ENCODE data around the gene ZNF750. TPM values are rescaled to one million over a fixed set of nuclear protein-coding genes. Genes with fewer than 3 reads are reported as not detected.

ZNF750 gene
- total and polyA plus RNA-seq, 12 donors = 0.07 to 0.20 (median 0.11) TPM; not detected in 8

DNA sequence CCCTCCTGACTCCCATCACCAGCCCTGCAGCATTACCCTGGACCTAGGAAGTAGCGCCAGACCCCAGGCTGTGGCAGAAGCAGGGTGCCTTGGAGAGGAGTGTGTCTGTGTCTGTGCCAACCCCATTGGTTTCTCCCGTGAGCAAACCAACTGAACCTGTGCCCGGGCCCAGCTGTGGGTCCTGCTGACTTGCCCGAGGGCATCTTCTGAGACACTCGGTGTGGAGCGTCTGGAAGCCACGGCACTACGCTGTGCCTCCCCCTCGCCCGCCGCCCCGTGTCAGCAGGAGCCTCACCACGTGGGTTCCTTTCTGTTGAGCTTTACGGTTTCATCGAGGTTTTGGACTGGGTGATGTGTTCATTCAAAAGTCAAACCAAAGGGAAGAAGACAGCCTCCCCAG is 27.8 kb downstream of the ZNF750 start:
- TF ChIP-seq POLR2A (IDR thresholded peaks at IDR 0.05) = no peak
- TF ChIP-seq CTCF (IDR thresholded peaks at IDR 0.05) = no peak
- H3K9me3 ChIP-seq (replicated peaks in 1 of 3) = no peaks in the 10 kb centered on the region
- DNase-seq = no peak
- intact Hi-C loops (cut with DNase I) = no loop called here
- no peak overlapping the region for H3K4me3 ChIP-seq
- WGBS, 4 donors = 91 to 95% (median 93%) methylated on average over 4 to 15 of the region's 15 CpGs
- H3K27me3 ChIP-seq = no peaks in the 10 kb centered on the region
- no peak overlapping the region for H3K27ac ChIP-seq
- H3K4me1 ChIP-seq (replicated peaks in 1 of 2) = no peaks in the 10 kb centered on the region
- H3K36me3 ChIP-seq (replicated peaks in 1 of 2) = peaks cover 0 to 6% of the 10 kb centered on the region in 2 donors

DNA sequence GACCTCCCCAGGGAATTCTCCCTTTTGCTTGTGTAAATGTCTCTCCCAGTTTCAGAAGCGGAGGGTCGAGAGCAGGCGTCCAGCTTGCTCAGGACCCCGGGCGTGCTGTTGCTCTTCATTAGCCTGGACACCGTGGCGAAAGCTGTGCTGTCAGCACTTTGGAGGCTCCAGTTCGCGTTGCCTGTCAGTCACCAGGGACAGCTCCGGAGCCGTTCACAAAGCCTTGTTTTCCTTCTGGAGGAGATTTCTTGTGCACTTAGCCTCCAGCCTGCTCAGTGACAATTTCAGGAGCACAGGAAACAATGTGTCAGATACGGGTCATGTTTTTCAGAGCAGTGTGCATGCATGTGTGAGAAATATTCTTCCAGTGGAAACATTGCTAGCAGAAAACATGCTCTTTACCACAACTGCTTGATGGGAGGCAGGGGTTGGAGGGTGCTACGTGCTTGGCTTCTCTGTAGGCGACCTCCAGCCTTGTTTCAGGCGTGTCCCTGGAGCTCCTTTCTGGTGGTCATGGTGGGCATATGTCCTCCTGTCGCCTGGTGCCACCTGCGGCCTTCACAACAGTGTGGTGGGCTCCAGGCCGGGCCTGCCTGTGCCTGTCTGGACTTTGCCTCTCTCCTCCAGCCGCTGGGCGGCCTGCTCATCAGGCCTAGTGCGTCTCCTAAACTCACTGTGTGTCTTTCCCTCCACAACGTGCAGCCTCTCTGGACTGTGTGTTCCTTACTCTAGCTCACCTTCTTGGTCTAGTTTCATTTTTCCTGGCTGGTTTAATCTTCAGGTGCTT is 29.0 kb downstream of the ZNF750 start:
- no peak for TF ChIP-seq CTCF (IDR thresholded peaks at IDR 0.05)
- no peak for TF ChIP-seq POLR2A (IDR thresholded peaks at IDR 0.05)
- intact Hi-C loops (cut with DNase I) = no loop called here
- no peak for DNase-seq
- Histone ChIP-seq H3K36me3 (replicated peaks in 1 of 2) (peaks cover 0 to 6% of the 10 kb centered on the region in 2 donors), H3K27ac (no peak overlapping the region), H3K4me3 (no peak overlapping the region), H3K9me3 (replicated peaks in 1 of 3) (no peaks in the 10 kb centered on the region), H3K27me3 (no peaks in the 10 kb centered on the region), H3K4me1 (replicated peaks in 1 of 2) (no peaks in the 10 kb centered on the region)
- 87 to 92% (median 89%) methylated on average over 13 to 22 of the region's 22 CpGs for WGBS, 4 donors

- 86 to 91% (median 90%) methylated on average over 25 to 35 of the region's 35 CpGs for WGBS, 4 donors
- intact Hi-C loops (cut with DNase I) = no loop called here
- no peak for DNase-seq
- Histone ChIP-seq H3K36me3 (replicated peaks in 1 of 2) (peaks cover 0 to 6% of the 10 kb centered on the region in 2 donors), H3K4me3 (no peak overlapping the region), H3K4me1 (replicated peaks in 1 of 2) (no peaks in the 10 kb centered on the region), H3K27ac (no peak overlapping the region), H3K27me3 (no peaks in the 10 kb centered on the region), H3K9me3 (replicated peaks in 1 of 3) (no peaks in the 10 kb centered on the region)
- TF ChIP-seq CTCF (IDR thresholded peaks at IDR 0.05) (no peak), POLR2A (IDR thresholded peaks at IDR 0.05) (no peak)
Observed at GRCh38 chr17:82808921-82809905, 30.6 kb downstream of the ZNF750 start.

GRCh38 chr17:82808006-82808405 is 31.8 kb downstream of the ZNF750 start:
- Histone ChIP-seq H3K4me1 (replicated peaks in 1 of 2) (no peaks in the 10 kb centered on the region), H3K4me3 (no peak overlapping the region), H3K27ac (no peak overlapping the region), H3K36me3 (replicated peaks in 1 of 2) (peaks cover 0 to 6% of the 10 kb centered on the region in 2 donors), H3K9me3 (replicated peaks in 1 of 3) (no peaks in the 10 kb centered on the region), H3K27me3 (no peaks in the 10 kb centered on the region)
- DNase-seq = no peak
- intact Hi-C loops (cut with DNase I) = no loop called here
- no peak for TF ChIP-seq POLR2A (IDR thresholded peaks at IDR 0.05)
- no peak for TF ChIP-seq CTCF (IDR thresholded peaks at IDR 0.05)
- 90 to 93% (median 91%) methylated on average over 8 of the region's 8 CpGs for WGBS, 4 donors
